Stimulated activated CD4-positive, alpha-beta T cell treated with anti-CD3 and anti-CD28 coated beads, Interleukin-4, amount 100 ng/mL, for 1 hour (primary cell): ENCODE measurements around the gene FCMR.
A peak's percentile ranks its signal among the peaks of the same experiment; 100 is the strongest.
"Not testable (repeated sequence)": the region's sequence is repeated elsewhere in the genome, so short reads cannot be mapped to it uniquely, and the experiment has no call there.

ENCODE experiments used
- DNase-seq: peaks from one replicate; pipeline ENCODE4 v3.0.0-alpha.2; 2020

The FCMR gene

DNA sequence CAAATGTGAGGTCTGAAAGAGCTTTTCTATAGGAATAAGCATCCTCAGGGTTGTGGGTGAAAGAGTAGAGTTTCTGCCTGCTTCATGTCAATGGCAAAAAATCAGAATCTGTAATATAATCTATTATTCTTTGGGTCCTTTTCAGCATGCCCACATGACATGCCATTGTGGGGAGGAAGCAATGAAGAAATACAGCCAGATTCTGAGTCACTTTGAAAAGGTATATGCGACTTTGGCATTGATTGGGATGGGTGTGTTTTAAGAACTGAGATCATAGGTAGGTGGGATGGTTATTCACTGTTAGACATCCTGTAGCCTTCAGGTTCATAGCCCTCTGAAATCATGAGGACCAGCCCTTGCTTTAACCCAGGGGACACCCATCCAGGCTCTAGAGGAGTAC lies 54.5 kb downstream of the FCMR start:
- DNase-seq, result no peak

DNA sequence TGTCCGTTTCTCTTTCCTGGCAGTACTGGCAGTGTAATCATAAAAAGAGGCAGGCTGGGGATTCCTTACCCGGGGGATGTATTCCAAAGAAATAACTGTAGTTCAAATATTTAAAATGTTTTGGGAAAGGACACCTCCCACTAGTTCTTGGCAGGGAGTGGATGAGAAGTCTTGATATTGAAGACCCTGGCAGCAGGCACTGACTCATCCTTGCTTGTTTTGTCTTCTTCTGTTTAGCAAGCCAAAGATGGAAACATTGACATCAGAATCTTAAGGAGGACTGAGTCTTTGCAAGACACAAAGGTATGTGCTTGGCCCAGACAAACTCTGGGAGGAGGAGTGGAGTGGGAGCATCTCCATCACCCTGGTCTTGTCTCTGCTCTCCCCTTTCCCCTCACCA lies 55.7 kb downstream of the FCMR start:
- no peak for DNase-seq

DNA sequence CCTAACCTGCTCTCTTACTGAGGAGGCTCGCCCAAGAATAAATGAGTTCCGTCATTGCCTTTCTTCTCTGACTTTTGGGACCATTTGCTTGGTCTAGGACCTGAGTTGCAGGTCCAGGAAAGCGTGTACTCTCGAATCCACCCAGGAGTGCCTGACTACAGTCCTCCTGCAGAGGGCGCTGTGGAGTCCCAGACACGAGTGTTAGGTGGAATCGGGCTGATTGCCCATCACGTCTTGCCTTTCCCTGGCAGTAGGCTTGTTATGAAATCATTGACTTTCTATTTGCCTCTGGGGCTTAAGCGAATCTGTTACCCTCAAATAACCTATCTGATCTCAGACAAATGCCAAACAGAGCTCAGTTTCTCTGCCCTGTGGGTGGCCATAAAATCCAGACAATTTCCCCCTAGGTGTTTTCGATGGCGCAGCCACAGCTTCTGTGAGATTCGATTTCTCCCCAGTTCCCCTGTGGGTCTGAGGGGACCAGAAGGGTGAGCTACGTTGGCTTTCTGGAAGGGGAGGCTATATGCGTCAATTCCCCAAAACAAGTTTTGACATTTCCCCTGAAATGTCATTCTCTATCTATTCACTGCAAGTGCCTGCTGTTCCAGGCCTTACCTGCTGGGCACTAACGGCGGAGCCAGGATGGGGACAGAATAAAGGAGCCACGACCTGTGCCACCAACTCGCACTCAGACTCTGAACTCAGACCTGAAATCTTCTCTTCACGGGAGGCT lies 56.6 kb downstream of the FCMR start, which contains the start of gene IL20:
IL20 (plus strand) TSS at position 685 of the 733 bp plus-strand sequence. CDS start 230 bp downstream, outside the sequence.
- peak; percentile 88 for DNase-seq

DNA sequence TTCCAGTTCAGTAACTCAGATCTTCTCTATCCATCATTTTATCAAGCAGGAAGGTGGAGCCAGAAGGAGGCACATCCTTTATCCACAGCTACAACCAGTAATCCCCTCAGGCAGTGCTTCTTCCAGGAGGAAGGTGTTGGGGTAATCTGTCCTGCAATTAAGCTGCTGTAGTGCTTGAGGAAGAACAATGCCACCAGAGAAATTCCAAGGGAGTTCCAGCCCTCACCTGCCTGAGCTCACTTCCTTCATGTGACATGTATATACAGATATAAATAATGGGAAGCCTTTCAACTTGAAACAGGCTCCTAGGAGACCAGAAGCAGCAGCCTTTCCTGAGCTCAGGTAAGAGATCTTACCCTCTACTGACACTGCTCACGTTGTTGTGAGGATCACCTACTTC lies 58.5 kb downstream of the FCMR start:
- no peak for DNase-seq

DNA sequence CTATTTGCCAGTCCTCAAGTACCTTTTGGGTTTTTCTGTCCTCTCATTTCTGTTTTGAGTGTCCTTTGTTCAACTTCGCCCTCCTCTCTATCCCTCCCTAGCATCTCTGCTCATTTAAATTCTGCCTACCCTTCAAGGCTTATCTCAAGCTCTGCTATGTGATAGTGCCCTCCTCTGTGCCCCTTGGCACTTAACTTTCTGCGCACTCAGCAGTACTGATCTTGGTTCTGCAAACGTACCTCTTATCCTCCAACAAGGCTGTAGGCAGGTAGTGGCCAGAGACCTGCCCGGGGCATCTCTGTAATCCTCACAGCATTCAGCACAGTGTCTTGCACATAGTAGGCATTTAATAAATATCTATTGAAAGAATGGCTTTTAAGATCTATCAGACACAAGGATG lies 61.6 kb downstream of the FCMR start:
- no peak for DNase-seq

DNA sequence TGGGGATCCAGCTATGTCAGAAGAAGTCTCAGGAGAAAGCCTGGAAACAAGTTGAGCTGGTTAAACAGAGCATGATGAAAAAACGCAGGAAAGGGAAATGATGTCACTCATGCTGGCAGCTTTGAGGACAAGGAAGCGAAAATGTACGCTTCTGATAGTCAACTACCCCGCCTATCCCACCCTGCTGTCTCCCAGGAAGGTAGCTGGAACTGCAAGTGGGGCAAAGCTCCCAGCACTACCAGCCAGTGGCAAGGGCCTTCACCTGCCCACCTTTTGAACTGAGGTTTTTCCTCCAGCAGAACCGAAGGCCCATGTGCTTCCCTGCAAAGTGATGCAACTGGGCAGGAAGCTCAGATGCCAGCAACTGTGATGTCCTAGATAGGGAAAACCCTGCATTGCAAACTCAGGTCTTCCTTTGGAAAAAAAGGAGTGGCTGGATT lies 62.6 kb downstream of the FCMR start:
- DNase-seq, result no peak

DNA sequence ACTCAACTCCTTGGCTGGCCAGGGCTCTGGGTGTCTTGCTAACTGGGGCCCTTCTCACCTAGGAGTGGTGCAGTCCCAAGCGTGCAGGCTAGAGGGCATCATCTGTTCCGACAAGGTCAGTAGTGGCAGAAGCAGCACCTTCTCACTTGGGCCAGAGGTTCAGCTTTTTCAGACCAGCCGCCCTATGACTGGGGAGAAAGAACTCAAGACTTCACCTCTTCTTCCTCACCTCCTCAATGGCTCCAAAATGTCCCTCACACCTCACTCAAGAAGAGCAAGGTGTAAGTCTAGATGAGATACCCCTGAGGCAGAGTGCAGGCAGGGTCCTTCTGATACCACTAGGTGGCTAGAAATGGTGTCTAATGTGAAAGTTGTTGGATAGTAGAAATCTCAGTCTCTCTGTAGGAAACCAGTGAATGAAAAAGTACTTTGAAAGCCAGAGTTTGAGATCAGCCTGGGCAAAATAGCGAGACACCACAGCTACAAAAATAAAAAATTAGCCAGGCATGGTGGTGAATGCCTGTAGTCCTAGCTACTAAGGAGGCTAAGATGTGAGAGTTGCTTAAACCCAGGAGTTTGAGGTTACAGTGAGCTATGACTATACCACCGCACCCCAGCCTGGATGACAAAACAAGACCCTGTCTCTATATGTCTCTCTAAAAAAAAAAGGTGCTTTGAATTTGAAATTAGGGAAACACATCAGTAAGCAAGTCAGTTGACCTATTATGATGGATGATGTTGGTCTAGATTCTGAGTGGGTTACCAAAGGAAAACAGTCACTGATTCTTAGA lies 64.9 kb downstream of the FCMR start:
- no peak for DNase-seq

DNA sequence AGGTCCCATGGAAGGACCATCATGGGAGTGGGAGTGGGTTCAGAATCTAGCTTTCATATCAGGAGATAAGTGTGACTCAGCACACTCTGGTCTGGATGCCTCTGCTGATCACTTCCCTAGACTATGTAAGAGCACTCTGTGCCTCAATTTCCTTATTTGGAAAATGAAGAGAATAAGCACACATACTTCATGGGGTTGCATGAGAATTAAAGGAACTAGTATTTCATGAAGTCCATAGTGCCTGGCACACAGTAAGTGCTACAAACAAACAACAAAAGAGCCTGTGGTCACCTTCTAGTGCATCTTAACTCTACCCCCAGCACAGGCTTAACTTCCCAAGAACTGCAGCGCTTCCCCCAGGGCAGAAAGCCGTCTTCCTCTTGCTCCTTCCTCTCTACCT lies 65.9 kb downstream of the FCMR start:
- DNase-seq, result no peak

DNA sequence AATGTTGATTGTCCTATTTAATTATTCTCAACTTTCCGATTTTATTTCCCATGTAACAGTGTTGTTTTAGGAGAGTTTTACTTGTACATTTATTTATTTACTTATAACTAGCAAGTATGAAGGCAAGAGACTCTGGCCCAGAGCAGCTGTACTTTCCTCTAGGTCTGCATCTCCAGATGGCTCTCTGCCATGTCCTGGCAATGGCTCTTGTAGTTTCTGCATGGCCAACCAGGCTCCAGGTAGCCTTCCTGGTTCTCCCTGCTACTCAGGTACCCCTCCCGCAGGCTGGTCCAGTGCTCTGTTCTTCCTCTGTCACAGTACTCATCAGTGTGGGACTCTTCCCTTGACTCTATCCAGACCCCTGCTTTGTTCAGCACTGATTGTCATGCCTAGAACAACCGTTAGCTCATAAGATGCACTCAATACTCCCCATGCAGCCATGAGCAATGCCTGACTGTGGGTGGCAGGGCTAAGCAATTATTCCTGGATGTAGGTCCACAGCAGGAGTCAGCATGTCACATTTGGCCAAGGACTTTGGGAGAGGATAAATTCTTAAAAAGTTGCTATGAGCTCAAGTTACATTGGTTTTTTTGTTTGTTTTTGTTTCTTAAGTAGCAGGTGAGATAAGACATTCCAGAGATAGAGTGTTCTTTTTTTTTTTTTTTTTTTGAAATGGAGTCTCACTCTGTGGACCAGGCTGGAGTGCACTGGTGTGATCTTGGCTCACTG lies 67.2 kb downstream of the FCMR start:
- DNase-seq, result no peak

DNA sequence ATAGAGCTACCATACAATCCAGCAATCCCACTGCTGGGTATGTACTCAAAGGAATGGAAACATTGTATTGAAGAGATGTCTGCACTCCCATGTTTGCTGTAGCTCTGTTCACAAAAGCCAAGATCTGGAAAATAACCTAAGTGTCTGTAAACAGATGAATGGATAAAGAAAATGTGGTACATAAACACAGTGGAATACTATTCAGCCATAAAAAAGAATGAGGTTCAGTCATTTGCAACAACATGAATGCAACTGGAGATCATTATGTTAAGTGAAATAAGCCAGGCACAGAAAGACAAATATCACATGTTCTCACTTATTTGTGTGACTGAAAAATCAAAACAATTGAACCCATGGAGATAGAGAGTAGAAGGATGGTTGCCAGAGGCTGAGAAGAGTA lies 68.0 kb downstream of the FCMR start:
- not testable (repeated sequence) for DNase-seq
